HL-60 (cell line): ENCODE measurements around the gene COLQ.
"Not testable (repeated sequence)": the region's sequence is repeated elsewhere in the genome, so short reads cannot be mapped to it uniquely, and the experiment has no call there.

Experiments
- DNase-seq, 2 experiments: peaks; one replicate each; pipeline ENCODE4 v3.0.0-alpha.2; 2010 to 2020; ENCODE audit warnings: low read depth in 1 of 2, low spot score in 1 of 2
- H3K27ac ChIP-seq: fragments of 250-450 bp; sonication (Bioruptor Pico); replicated peaks from 2 replicates; pipeline ENCODE4 v1.5.1; 2020; ENCODE audit warnings: mild to moderate bottlenecking, moderate library complexity
- H3K27me3 ChIP-seq: fragments of 250-450 bp; sonication (Bioruptor Pico); 2 replicates; pipeline ENCODE4 v1.5.1; 2021; ENCODE audit warnings: mild to moderate bottlenecking, moderate library complexity; ENCODE audit not compliant: insufficient read depth, poor library complexity, severe bottlenecking
- H3K4me3 ChIP-seq: replicated peaks from 2 replicates; pipeline ENCODE4 v1.5.1; 2011; ENCODE audit warnings: mild to moderate bottlenecking, control low read depth, low read length; ENCODE audit not compliant: insufficient read depth
- CTCF ChIP-seq: IDR thresholded peaks from one replicate; pipeline ENCODE4 v1.5.1; 2011; ENCODE audit warnings: low read length, control low read depth, inconsistent platforms; ENCODE audit not compliant: insufficient read depth
- GABPA ChIP-seq: IDR thresholded peaks from 2 replicates; pipeline ENCODE4 v1.6.1; 2012; ENCODE audit warnings: low read depth
- POLR2AphosphoS5 ChIP-seq: IDR thresholded peaks from 2 replicates; pipeline ENCODE4 v1.6.1; 2012; ENCODE audit warnings: low read depth
- REST ChIP-seq: IDR thresholded peaks from 2 replicates; pipeline ENCODE4 v1.6.1; 2012; ENCODE audit warnings: low read depth; ENCODE audit not compliant: insufficient replicate concordance
- SPI1 ChIP-seq: IDR thresholded peaks from 2 replicates; pipeline ENCODE4 v1.6.1; 2012; ENCODE audit warnings: low read depth, mild to moderate bottlenecking, borderline replicate concordance

The COLQ gene

DNA sequence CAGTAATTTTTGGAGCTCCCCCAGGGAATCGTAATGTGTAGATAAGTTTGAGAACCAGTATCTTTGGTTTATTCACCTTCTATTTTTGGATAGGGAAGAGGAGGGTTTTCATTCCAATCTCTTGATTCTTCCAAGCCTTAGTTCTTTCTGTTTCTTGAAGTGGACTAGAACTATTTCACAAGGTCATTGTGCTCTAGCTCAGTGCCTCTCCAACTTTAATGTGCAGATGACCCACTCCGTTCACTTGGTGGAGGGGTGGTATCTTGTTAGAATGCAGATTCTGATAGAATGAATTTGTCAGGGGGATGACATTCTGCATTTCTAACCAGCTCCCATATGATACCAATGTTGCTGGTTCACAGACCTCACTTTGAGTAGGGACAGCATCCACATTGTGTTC, 35.5 kb downstream of the COLQ start:
- Histone ChIP-seq H3K27me3 (no peaks in the 10 kb centered on the region), H3K4me3 (no peak overlapping the region), H3K27ac (no peak overlapping the region)
- TF ChIP-seq CTCF (no peak), GABPA (no peak), POLR2AphosphoS5 (no peak), SPI1 (no peak), REST (no peak)
- DNase-seq, result no peak

DNA sequence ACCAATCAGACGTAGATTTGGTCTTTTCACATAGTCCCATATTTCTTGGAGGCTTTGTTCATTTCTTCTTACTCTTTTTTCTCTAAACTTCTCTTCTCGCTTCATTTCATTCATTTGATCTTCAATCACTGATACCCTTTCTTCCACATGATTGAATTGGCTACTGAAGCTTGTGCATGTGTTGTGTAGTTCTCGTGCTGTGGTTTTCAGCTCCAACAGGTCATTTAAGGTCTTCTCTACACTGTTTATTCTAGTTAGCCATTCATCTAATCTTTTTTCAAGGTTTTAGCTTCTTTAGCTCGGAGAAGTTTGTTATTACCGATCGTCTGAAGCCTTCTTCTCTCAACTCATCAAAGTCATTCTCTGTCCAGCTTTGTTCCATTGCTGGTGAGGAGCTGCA, 37.0 kb downstream of the COLQ start:
- DNase-seq, H3K27me3 ChIP-seq, H3K4me3 ChIP-seq, H3K27ac ChIP-seq: not testable (repeated sequence)

- no peak overlapping the region for H3K27ac ChIP-seq
- DNase-seq, result no peak
- no peaks in the 10 kb centered on the region for H3K27me3 ChIP-seq
- TF ChIP-seq GABPA, result no peak
- TF ChIP-seq POLR2AphosphoS5, result no peak
- no peak for TF ChIP-seq REST
- TF ChIP-seq SPI1, result no peak
- no peak for TF ChIP-seq CTCF
- H3K4me3 ChIP-seq, result no peak overlapping the region
Measured at GRCh38 chr3:15479400-15480224, 41.9 kb downstream of the COLQ start.

DNA sequence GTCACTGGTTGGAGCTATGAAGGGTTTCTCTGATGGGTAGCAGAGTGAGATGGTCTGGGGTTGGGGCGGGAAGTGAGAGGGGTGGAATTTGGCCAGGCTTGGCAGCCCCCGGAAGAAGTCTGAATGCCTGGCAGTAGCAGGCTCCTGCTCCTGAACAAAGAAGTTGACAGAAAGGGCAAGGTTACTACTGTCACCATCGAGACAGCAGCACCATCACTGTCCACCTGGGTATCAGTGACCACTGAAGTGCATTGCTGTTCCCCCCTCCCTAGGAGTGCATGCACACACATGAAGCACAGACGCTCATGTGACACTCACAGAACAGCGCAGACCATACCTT, 42.9 kb downstream of the COLQ start:
- TF ChIP-seq POLR2AphosphoS5, result no peak
- TF ChIP-seq SPI1, result no peak
- no peak for TF ChIP-seq GABPA
- no peak for TF ChIP-seq REST
- TF ChIP-seq CTCF, result no peak
- Histone ChIP-seq H3K4me3 (no peak overlapping the region), H3K27me3 (no peaks in the 10 kb centered on the region), H3K27ac (no peak overlapping the region)
- DNase-seq, result no peak
